A549 (cell line): ENCODE measurements around the gene CHRND.
"Not testable (repeated sequence)": the region's sequence is repeated elsewhere in the genome, so short reads cannot be mapped to it uniquely, and the experiment has no call there.

Source experiments
- BCL3 ChIP-seq: fragments of >200 bp; sonication (Bioruptor Twin); formaldehyde crosslinking; IDR thresholded peaks from 3 replicates; pipeline ENCODE4 v1.6.1; 2016
- CEBPB ChIP-seq, 2 experiments: fragments of >200 bp in 1 of 2; sonication (Bioruptor Twin) in 1 of 2; formaldehyde crosslinking in 1 of 2; IDR thresholded peaks; 2 replicates each; pipeline ENCODE4 v1.6.1; 2012 to 2016
- CTCF ChIP-seq: fragments of >200 bp; sonication (Bioruptor Twin); formaldehyde crosslinking; IDR thresholded peaks from 3 replicates; pipeline ENCODE4 v1.5.1; 2016
- EP300 ChIP-seq, 2 experiments: fragments of >200 bp; sonication (Bioruptor Twin); formaldehyde crosslinking; IDR thresholded peaks; 2 replicates in 1 of 2; 3 replicates in 1 of 2; pipeline ENCODE4 v1.6.1; 2016 to 2017
- HOXB13 ChIP-seq: fragments of 250-450 bp; sonication (Bioruptor Pico); IDR thresholded peaks from 2 replicates; pipeline ENCODE4 v1.5.0; 2020; ENCODE audit warnings: low read depth, mild to moderate bottlenecking, moderate library complexity
- KDM1A ChIP-seq: fragments of 200-600 bp; sonication (generic); IDR thresholded peaks from 2 replicates; pipeline ENCODE4 v1.6.1; 2016; ENCODE audit warnings: low read depth, mild to moderate bottlenecking
- POLR2A ChIP-seq: IDR thresholded peaks from 2 replicates; pipeline ENCODE4 v1.6.1; 2012; ENCODE audit warnings: mild to moderate bottlenecking, low read length
- RAD21 ChIP-seq, 2 experiments: fragments of >200 bp in 1 of 2; sonication (Bioruptor Twin) in 1 of 2; formaldehyde crosslinking in 1 of 2; IDR thresholded peaks in 1 of 2; conservative IDR thresholded peaks in 1 of 2; 2 replicates in 1 of 2; 3 replicates in 1 of 2; pipeline ENCODE4 v1.6.1; 2012 to 2018; ENCODE audit warnings: inconsistent platforms in 1 of 2
- SMC3 ChIP-seq: fragments of >200 bp; sonication (Bioruptor Twin); formaldehyde crosslinking; IDR thresholded peaks from 3 replicates; pipeline ENCODE4 v1.6.1; 2018; ENCODE audit warnings: inconsistent platforms
- TP53 ChIP-seq: fragments of 250-450 bp; sonication (Bioruptor Pico); IDR thresholded peaks from 2 replicates; pipeline ENCODE4 v1.5.0; 2021; ENCODE audit warnings: mild to moderate bottlenecking, moderate library complexity
- ZNF302 ChIP-seq: fragments of 250-450 bp; sonication (Bioruptor Pico); IDR thresholded peaks from 2 replicates; pipeline ENCODE4 v1.9.0; 2021; ENCODE audit warnings: inconsistent platforms, mild to moderate bottlenecking, moderate library complexity

- not testable (repeated sequence) for TF ChIP-seq RAD21 (conservative IDR thresholded peaks at IDR 0.05 in 1 of 2, IDR thresholded peaks at IDR 0.05 in 1 of 2); CEBPB (IDR thresholded peaks at IDR 0.05); CTCF; EP300 (IDR thresholded peaks at IDR 0.05); SMC3; BCL3; KDM1A; ZNF302 (CRISPR knock-in tag); TP53 (CRISPR knock-in tag); POLR2A; HOXB13 (CRISPR knock-in tag)
Measured at GRCh38 chr2:232532821-232533220, 6.9 kb downstream of the CHRND start.
